HepG2 (cell line): ENCODE results near the gene OR14A16. TPM values are rescaled to one million over a fixed set of nuclear protein-coding genes. Genes with fewer than 3 reads are reported as not detected.

Experiments
- ATAC-seq: fragments of 200-7000 bp; cut with Tn5 transposase; 3 replicates; pipeline ENCODE4 v1.9.1; 2020; ENCODE audit warnings: mild to moderate bottlenecking, moderate library complexity
- BruUV-seq: library from RNA; stranded (reverse); fragments of 400-500 nt; replicated peaks from 2 replicates; lab custom pipeline; 2021; lab: Mats Ljungman, UMichigan
- CTCF ChIA-PET: fragments of 300-600 bp; formaldehyde crosslinking; extraction: SDS; loops from one replicate; lab custom pipeline; 2021; ENCODE audit warnings: low total read pairs, inconsistent platforms, low intra/inter-chr PET ratio; lab: Yijun Ruan, JAX
- POLR2A ChIA-PET: fragments of 350-600 bp; sonication (Branson Sonifier 250); formaldehyde crosslinking; loops from one replicate; lab custom pipeline; 2020; ENCODE audit warnings: antibody characterized with exemption, inconsistent platforms; lab: Yijun Ruan, JAX
- DNase-seq: peaks from one replicate; pipeline ENCODE4 v3.0.0-alpha.2; 2015; ENCODE audit warnings: low spot score
- FAIRE-seq: peaks from 3 replicates; lab custom pipeline; 2011; peaks lifted over from hg19 to GRCh38; lab: Jason Lieb, UNC
- H2AFZ ChIP-seq: one replicate; pipeline ENCODE4 v1.6.1; 2011; ENCODE audit warnings: low read length, inconsistent platforms
- H3K27ac ChIP-seq: fragments of 300-600 bp; 3 replicates; pipeline ENCODE4 v1.8.0; 2011; ENCODE audit warnings: mixed run types, mild to moderate bottlenecking, mixed read lengths, low read length, inconsistent platforms; ENCODE audit not compliant: insufficient read depth; ENCODE audit errors: extremely low read length
- H3K27me3 ChIP-seq, 2 experiments: fragments of 200-600 bp in 1 of 2; 2 replicates in 1 of 2; 3 replicates in 1 of 2; pipeline versions ENCODE4 v1.6.0 to v1.8.0; 2011; ENCODE audit warnings: low read length in 2 of 2, mild to moderate bottlenecking in 2 of 2, moderate library complexity in 2 of 2, inconsistent platforms in 1 of 2; ENCODE audit not compliant: insufficient read depth in 2 of 2, control insufficient read depth in 1 of 2
- H3K36me3 ChIP-seq, 2 experiments: fragments of 200-600 bp in 1 of 2; replicated peaks in 1 of 2; 2 replicates in 1 of 2; 3 replicates in 1 of 2; pipeline versions ENCODE4 v1.5.1 to v1.8.0; 2011; ENCODE audit warnings: low read length in 2 of 2, inconsistent platforms in 1 of 2; ENCODE audit not compliant: insufficient read depth in 2 of 2, control insufficient read depth in 1 of 2
- H3K4me1 ChIP-seq: 2 replicates; pipeline ENCODE4 v1.5.1; 2012; ENCODE audit warnings: low read length, inconsistent platforms; ENCODE audit not compliant: insufficient read depth
- H3K4me2 ChIP-seq: 2 replicates; pipeline ENCODE4 v1.6.0; 2011; ENCODE audit warnings: low read depth, low read length, inconsistent platforms
- H3K4me3 ChIP-seq, 3 experiments: fragments of 200-600 bp in 1 of 3; sonication (generic), shearing (Covaris generic) in 1 of 3; replicated peaks in 1 of 3; 2 replicates each; pipeline ENCODE4 v1.5.1; 2011 to 2016; ENCODE audit warnings: low read length in 3 of 3, inconsistent platforms in 2 of 3, low read depth in 2 of 3, mild to moderate bottlenecking in 2 of 3, control low read depth in 1 of 3, mixed read lengths in 1 of 3; ENCODE audit not compliant: insufficient read depth in 1 of 3
- H3K79me2 ChIP-seq: one replicate; pipeline ENCODE4 v1.6.1; 2011; ENCODE audit warnings: low read length, inconsistent platforms; ENCODE audit not compliant: insufficient read depth
- H3K9ac ChIP-seq: 2 replicates; pipeline ENCODE4 v1.6.0; 2011; ENCODE audit warnings: mild to moderate bottlenecking, low read depth, low read length, inconsistent platforms; ENCODE audit not compliant: insufficient read depth
- H3K9me3 ChIP-seq: 2 replicates; pipeline ENCODE4 v1.5.1; 2012; ENCODE audit warnings: mild to moderate bottlenecking, low read length
- H4K20me1 ChIP-seq: 2 replicates; pipeline ENCODE4 v1.6.0; 2011; ENCODE audit warnings: inconsistent platforms, mild to moderate bottlenecking, low read length, moderate library complexity; ENCODE audit not compliant: insufficient read depth
- KLF16 ChIP-seq, 2 experiments: sonication (generic) in 1 of 2; formaldehyde crosslinking in 1 of 2; IDR thresholded peaks; 2 replicates each; pipeline versions ENCODE4 v1.6.1 to v1.8.0; 2016 to 2023; ENCODE audit warnings: missing genetic modification reagents in 2 of 2, missing compliant biosample characterization in 1 of 2
- MED1 ChIP-seq: sonication (generic); formaldehyde crosslinking; IDR thresholded peaks from 2 replicates; pipeline ENCODE4 v1.4.0; 2020; ENCODE audit warnings: missing genetic modification reagents
- MYC ChIP-seq: sonication (generic); formaldehyde crosslinking; IDR thresholded peaks from 2 replicates; pipeline ENCODE4 v1.9.0; 2021; ENCODE audit warnings: missing genetic modification reagents, borderline replicate concordance
- RFX5 ChIP-seq: IDR thresholded peaks from 2 replicates; pipeline ENCODE4 v1.6.1; 2011; ENCODE audit warnings: low read depth, low read length, improper control_type of control experiment
- YEATS2 ChIP-seq: sonication (generic); formaldehyde crosslinking; IDR thresholded peaks from 2 replicates; pipeline ENCODE4 v1.4.0; 2020; ENCODE audit warnings: missing genetic modification reagents, borderline replicate concordance
- ZKSCAN8 ChIP-seq: IDR thresholded peaks from 2 replicates; pipeline ENCODE4 v1.6.1; 2016; ENCODE audit warnings: borderline replicate concordance, missing genetic modification reagents, missing compliant biosample characterization
- ZNF383 ChIP-seq: sonication (generic); formaldehyde crosslinking; IDR thresholded peaks from 2 replicates; pipeline ENCODE4 v1.4.0; 2020; ENCODE audit warnings: missing genetic modification reagents, mild to moderate bottlenecking, borderline replicate concordance
- ZNF83 ChIP-seq: sonication (generic); formaldehyde crosslinking; IDR thresholded peaks from 2 replicates; pipeline ENCODE4 v1.4.0; 2020; ENCODE audit warnings: missing genetic modification reagents, mild to moderate bottlenecking, borderline replicate concordance
- WGBS: methylation state at CpG from one replicate; pipeline ENCODE4 v1.1.6; 2017; ENCODE audit warnings: low lambda C conversion rate; 5-methylcytosine and 5-hydroxymethylcytosine counted together
- in situ Hi-C: cut with HindIII; loops from 2 replicates; pipeline ENCODE4 v1.10.0; 2017; ENCODE audit warnings: low pct_unique_long_range_greater_than_20kb; ENCODE audit not compliant: extremely low pct_ligation_motif_present
- intact Hi-C: fragments of 100-400 bp; cut with micrococcal nuclease; formaldehyde crosslinking; loops from one replicate; pipeline ENCODE4 v1.10.0; 2022; ENCODE audit not compliant: unreplicated experiment
- polyA plus RNA-seq, 8 experiments: library from polyadenylated mRNA; depleted of rRNA in 3 of 8; stranded (reverse) in 7 of 8; unstranded in 1 of 8; fragments of >200 nt; fragmentation: Illumina TruSeq in 4 of 8; extraction: Trizol in 4 of 8; gene quantifications; 2 replicates each; pipeline versions ENCODE4 v1.2.1 to v1.2.3, GENCODE V29; 2011 to 2016; ENCODE audit warnings: low read depth in 4 of 8, missing spikeins in 1 of 8, mixed read lengths in 1 of 8; ENCODE audit not compliant: insufficient read depth in 1 of 8
- total RNA-seq, 5 experiments: library from RNA; depleted of rRNA; stranded (reverse); fragments of >200 nt; fragmentation: Illumina TruSeq; extraction: Trizol; gene quantifications; 2 replicates each; pipeline ENCODE4 v1.2.3, GENCODE V29; 2016; ENCODE audit warnings: low read depth in 1 of 5
- TF ChIP-seq, protein P1 (sequence below): IDR thresholded peaks from 2 replicates; pipeline ENCODE4 v1.6.1; 2016; ENCODE audit warnings: missing biosample characterization, missing genetic modification reagents, low read depth

Gene OR14A16
- total and polyA plus RNA-seq, 2 of the 13 experiments (the other 11 are each of a cell fraction or from before 2014, with no cell fraction given): not detected

DNA sequence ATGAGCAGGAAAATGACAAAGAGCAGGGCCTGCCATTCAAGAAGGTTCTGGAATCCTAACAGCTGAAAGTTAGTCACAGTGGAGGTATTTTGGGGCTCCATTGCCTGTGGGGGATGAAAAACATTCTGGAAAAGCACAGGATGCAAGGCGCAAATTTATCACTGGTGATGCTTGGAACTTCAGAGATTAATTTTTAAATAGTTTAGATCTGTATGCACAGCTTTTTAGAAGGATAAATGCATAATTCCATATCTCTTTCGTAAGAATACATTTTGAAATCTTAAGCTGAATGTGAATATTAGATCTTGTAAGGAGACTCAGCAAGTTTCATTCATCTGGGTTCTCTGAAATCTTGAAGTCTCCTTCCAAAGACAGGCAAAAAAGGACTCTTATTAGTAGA, 17.9 kb upstream of the OR14A16 start, which contains the start of gene OR11L1:
OR11L1 (minus strand) TSS at position 101 of the 400 bp plus-strand sequence; CDS start at position 101, 0 bp downstream.
- no peaks in the 10 kb centered on the region for H3K4me1 ChIP-seq
- no peak within 1 kb of the TSS for H3K9ac ChIP-seq
- WGBS: 27% methylated on average over 2 of the region's 2 CpGs
- no peaks in the 10 kb centered on the region for H4K20me1 ChIP-seq
- DNase-seq (no peak), FAIRE-seq (no peak), ATAC-seq (no peak)
- H3K9me3 ChIP-seq: no peaks in the 10 kb centered on the region
- in situ Hi-C loops: no loop called here
- H3K4me3 ChIP-seq: no peak within 1 kb of the TSS
- H3K27ac ChIP-seq: no peak within 1 kb of the TSS
- no peak within 1 kb of the TSS for H2AFZ ChIP-seq
- ChIA-PET POLR2A (no interaction called here), CTCF (no interaction called here)
- no peak within 1 kb of the TSS for H3K4me2 ChIP-seq
- TF ChIP-seq MED1 (CRISPR knock-in tag) (no peak), ZNF83 (no peak), ZKSCAN8 (CRISPR knock-in tag) (no peak), ZNF383 (no peak), YEATS2 (CRISPR knock-in tag) (no peak), KLF16 (CRISPR knock-in tag; IDR thresholded peaks at IDR 0.05) (no peak), RFX5 (no peak), MYC (no peak)
- TF ChIP-seq, protein P1, sequence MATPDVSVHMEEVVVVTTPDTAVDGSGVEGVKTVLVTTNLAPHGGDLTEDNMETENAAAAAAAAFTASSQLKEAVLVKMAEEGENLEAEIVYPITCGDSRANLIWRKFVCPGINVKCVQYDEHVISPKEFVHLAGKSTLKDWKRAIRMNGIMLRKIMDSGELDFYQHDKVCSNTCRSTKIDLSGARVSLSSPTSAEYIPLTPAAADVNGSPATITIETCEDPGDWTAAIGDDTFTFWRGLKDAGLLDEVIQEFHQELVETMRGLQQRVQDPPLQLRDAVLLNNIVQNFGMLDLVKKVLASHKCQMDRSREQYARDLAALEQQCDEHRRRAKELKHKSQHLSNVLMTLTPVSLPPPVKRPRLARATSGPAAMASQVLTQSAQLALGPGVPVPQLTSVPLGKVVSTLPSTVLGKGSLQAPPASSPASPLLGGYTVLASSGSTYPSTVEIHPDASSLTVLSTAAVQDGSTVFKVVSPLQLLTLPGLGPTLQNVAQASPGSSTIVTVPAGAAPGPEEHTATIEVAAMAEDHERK (CRISPR knock-in tag): no peak
- no peaks in the 10 kb centered on the region for H3K36me3 ChIP-seq
- no peaks in the 10 kb centered on the region; a peak in 1 of 5 replicates for H3K27me3 ChIP-seq
- no peaks in the 10 kb centered on the region for H3K79me2 ChIP-seq
- intact Hi-C loops: no loop called here
- no TSS peak for BruUV-seq
